SHP77 (cell line): ENCODE results near the gene LHX2.
A peak's percentile ranks its signal among the peaks of the same experiment; 100 is the strongest.

ENCODE experiments used
- DNase-seq, 2 experiments: peaks; one replicate each; lab custom pipeline; 2025; lab: John Stamatoyannopoulos, UW

LHX2 gene

DNA sequence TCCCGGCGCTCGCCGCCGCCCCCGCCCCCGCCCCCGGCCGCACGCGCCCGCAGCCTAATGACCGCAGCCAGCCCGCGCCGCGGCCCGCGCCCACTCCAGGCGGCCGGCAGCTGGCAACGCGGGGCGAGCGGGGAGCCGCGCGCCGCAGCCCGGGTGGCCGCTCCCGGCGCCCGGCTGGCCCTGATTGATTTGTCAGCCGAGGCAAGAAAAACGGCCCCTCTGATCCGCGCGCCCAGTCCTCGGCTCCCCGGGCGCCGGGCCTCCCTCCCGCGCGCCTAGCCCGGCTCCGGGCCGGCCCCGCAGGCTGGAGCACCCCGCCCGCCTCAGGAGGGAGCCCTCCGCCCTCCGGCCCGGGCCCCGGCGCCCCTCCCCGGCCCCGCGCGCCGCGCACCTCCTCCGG, 11.9 kb upstream of the LHX2 start:
- no peak for DNase-seq

GRCh38 chr9:124000161-124000783, 11.3 kb upstream of the LHX2 start:
- DNase-seq: no peak

DNA sequence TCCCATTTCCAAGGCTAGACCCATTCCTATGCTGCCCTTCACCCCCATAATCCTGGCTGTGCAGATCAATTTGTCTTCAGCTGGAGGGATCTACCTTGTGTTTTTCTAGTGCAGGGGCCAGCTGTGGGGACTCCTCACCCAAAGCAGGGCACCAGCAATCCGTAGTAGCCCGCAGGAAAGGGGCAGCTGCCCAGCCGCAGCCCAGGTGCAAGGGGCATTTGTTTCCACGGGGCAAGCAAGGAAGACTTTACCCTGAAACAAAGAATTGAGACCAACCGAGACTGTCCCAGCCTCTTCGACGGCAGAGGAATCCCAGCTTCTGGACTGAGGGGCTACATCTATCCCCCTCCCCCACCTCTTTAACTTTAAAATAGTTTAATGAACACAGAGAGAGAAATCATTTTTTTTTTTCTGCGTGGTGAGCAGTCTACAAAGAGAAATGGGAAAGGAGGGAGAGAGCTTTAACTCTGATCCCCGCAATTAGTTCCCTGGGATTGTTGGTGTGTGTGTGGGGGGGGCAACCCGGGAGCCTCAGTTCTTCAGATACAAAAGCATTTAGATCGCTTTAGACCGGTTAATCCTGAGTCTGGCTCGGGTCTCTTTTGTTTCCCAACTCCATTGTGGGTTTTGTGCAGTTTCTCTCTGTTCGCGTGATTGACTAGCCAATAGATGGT, 10.6 kb upstream of the LHX2 start:
- DNase-seq: no peak

DNA sequence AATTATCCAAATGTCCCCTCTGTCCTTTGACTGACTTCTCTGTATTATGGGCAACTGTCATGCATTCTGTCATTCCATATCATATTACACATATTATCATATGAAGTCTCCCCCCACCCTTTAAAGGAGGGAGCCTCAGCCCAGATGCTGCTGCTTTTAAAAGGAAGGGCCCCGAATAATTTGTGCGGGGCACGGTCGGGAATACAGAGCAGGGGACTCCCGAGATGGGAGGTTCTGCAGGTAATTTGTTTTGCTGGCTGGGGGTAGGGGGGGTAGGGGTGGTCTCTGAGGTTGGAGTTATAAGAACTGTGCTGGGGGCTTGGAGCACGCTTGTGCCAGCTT, 10.1 kb upstream of the LHX2 start:
- no peak for DNase-seq

DNA sequence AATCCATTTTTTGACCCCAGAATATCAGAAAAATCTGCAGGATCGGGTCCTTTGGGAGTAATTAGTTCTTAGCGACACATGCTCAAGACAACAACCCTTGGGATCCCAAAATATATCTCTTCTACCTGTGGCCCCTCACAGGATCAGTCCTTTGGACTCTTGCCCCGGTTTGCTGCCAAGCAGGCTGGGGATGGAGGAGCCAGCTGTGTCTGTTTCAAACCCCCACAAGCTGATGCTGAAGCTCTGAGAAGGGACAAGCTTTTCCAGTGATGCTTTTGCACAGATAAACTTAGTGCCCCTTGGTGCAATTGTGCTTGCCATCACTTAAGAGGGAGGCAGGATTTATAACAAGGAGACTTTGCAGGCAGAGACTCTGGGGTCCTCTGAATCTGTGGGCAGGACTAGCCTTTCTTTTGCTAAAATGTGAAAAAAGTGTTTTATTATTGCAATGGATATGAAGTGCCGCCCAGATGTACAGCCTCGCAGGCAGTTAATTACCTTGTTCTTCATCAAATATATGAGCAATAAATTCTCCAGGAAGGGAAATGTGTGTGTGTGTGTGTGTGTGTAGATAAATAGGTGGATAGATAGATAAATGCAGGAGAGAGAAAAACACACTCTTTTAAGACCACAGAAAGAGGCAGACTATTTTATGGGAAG, 9.6 kb upstream of the LHX2 start:
- DNase-seq: no peak

DNA sequence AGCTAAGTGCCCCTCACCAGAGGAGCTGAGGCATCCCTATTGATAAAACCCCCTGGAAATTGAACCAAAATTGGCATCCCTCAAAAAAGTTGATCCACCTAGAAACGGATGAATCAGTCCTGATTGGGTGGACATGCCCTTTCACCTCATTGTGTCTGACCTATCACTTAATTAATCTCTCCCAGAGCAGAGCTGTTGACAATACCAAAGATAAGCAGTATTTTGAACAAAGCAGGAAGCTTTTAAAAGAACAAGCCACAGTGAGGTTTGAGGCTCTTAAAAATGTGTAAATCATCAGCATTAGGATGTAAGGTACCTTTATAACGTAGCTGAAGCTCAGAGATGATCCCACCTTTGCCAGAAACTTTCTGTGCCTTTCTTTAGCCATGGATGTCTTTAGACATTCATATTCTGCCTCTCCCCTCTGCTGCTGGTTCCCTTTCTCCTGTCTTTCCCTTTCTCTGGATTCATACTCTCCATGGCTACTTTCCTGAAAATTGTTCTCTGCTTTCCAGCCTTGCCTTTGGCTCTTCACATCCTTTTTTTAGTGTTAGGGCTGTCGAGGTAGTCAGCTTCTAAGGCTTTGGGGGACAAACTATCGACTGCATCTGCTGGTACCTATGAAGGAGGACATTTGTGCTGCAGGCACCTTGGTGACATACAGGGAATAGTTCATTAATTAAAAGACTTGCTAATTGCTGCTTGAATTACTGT, 7.8 kb upstream of the LHX2 start:
- DNase-seq: no peak

DNA sequence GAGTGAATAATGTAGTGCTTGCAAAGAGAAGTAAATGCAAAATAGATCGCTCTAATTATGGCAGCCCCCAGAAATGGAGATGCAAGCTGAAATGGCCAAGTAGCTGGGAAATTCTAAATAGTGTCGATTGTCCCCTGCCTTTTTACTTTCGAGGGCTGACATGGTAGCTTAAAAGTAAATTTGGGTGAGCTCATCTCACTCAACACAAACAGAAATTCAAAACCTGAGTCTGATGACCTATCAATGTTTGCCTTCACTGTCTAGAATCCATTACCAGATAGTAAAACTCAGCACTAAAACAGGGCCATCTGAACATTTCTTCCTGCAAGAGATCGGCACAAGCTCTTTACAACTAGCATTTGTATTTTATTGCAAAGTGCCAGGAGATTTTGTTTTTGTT, 7.0 kb upstream of the LHX2 start:
- DNase-seq: peak in 1 of 2 experiments; percentile 30

DNA sequence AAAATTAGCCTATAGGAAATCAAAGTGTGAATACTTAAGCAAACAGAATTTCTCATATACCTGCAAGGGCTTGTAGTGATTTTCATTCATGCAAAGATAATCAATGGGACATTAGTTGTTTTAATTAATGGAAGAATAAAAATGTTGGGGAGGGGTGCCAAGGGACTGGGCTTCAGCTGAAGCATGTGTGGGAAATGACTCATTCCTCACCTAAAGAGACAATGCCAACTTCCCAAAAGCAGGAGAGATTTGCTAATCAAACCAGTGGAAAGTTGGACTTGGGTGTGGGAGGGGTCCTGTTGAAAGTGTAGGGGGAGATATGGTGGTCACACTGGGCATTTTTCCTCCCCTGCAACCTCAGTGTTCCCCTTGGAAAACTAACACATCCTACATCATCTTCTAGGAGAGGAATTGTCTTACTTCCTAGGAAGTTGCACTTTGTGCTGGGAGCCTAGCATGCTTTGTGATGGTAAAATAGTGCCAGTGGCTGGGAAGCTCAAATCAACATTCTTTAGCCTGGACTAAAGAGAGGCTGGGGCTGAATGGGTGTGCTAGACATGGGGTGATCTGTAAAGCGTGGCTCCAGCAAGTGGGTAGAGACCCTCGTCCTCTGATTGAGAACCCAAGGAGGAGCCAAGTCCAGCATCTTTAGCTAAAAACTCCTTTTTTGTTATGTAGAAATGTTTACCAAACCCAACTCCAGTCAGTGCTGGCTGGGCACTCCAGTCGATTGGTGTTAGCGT, 6.4 kb upstream of the LHX2 start:
- DNase-seq: no peak

- no peak for DNase-seq
Observed at GRCh38 chr9:124006448-124007361, 4.9 kb upstream of the LHX2 start.

- DNase-seq: no peak
Observed at GRCh38 chr9:124007565-124008302, 3.8 kb upstream of the LHX2 start.

DNA sequence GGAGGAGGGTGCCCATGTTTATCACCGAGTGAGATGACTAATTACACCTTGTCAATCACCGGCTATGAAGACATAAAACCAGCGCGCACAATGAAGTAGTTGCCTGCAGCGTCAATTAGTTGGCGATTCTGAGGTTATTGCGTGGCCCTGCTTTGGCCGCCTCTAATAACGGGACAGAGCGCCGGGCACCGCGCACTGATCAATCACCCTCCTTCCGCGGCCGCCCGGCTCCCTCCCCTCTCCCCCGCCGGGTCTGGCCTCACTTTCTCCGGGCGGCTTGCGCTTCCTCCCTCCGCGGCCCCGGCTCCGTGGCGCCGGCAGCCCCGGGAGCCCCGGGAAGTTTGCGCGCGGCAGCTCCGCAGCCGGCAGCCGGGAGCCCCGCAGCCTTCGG, 3.3 kb upstream of the LHX2 start:
- no peak for DNase-seq

- peak; percentile 50 to 73 for DNase-seq
Observed at GRCh38 chr9:124008694-124009530, 2.7 kb upstream of the LHX2 start.

- no peak for DNase-seq
Observed at GRCh38 chr9:124009531-124010217, 1.9 kb upstream of the LHX2 start.

DNA sequence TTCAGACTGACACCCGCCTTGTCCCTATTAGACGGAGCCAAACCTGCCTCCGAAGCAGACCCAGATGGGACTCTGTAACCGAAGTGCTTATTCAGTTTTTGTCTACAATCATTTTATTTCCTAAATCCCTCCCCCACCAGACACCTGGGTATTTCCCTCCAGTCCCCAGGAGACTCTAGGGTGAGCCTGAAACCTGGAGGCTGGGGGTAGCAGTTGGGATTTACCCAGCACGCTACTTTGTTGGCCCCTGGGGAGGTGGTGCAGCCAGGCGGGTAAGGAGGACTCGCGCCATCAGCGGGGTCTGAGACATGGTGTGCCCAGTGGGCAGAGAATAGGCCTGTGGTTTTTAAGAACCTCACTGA, 1.3 kb upstream of the LHX2 start:
- no peak for DNase-seq

DNA sequence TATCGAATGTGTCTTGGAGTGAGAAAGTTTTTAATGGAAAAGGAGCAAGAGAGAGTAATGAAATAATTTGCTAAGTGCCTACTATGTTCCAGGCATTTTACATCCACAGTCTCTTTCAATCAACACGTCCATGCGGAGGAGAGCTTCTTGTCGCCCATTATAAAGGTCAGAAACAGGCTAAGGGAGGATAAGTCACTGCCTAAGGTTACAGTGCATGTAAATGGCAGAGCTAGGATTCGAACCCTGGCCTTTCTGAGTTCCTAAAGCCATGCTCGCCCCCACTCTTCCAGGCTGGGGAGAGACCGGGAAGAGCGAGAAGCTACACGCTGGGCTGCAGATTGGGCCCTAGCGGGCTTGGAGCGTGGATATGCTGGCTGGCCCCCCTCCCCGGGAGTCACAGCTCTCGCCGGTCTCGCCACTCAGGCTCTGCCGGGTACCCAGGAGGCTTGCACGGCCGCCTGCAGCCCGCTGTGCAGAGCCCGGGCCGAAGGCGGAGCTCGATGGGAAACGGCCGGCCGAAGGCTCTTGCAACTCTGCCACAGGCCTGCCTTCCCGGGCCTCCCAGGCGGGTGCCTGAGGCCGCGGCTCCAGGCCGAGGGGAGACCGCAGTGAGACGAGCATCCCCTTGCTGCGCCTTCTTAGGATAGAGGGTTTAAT, 775 bp upstream of the LHX2 start:
- DNase-seq: no peak

DNA sequence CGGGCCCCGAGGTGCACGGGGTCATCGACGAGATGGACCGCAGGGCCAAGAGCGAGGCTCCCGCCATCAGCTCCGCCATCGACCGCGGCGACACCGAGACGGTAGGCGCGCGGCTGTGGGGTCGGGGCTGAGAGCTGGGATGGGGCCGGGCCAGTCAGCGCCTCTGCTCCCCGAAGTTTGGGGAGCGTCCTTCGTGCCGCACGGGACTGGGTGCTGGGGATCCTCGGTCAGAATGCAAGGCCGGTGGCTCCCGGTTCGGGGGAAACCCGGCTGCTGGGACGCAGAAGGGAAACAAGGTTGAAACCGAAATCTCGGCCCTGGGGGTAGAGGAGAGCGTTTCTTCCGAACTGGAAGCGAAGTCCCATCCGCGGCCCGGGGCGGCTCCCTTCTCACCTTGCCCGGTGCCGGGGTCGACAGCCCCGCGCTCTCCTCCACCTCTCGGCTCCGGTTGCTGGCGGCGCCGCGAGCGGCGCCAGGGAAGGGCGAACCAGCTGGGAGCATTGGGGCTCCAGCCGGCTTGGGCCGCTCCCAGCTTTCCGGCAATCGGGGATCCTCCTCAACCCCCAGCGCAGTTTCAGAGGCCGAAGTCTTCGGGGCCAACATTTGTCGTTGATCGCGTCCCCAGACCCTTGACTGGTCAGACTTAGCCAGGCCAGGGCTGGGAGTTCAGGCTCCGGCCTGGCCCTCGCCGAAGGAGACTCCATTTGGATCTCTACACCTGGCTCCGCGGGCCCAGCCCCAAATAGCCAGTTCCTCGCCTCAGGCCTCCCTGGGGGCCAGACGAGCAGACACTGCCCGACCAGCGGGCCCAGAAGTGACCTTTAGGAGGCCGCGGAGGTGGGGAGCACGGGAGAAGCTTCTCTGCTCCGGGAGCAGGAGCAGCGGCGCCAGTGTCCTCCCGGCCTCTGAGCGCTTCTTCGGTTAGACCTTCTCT, 1.1 kb downstream of the LHX2 start:
- no peak for DNase-seq
